ENCODE measurements around the gene CAMKK2. TPM values are rescaled to one million over a fixed set of nuclear protein-coding genes. Genes with fewer than 3 reads are reported as not detected.
"Not testable (repeated sequence)": the region's sequence is repeated elsewhere in the genome, so short reads cannot be mapped to it uniquely, and the experiment has no call there.

The CAMKK2 gene
- polyA plus RNA-seq, 2 donors, result 8.5 to 10.5 TPM

DNA sequence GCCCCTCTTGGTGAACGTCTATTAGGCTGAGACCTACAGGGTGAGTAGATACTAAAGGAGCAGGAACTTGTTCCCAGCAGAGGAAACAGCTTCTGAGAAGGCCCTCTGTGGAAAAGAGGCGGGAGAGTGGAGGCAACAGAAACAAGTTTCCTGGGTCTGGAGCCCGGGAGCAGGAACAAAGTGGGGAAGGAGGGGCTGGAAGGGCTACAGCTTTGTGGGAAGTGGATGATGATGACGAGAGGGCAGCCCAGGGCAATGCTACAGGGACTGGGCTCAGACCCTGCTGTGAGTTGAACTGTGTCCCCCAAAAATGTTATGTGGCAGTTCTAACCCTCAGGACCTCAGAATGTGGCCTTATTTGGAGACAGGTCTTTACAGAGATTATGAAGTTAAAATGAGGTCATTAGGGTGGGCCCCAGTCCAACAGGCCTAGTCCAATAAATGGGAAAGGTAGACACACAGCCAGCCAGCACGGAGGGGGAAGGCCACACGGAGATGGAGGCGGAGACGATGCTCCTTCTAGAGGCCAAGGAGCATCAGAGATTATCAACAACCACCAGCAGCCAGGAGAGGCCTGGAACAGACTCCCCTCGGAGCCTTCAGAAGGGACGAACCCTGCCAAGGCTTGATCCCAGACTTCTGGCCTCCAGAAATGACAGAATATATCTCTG, 14.3 kb downstream of the CAMKK2 start:
- WGBS, 2 donors, result 70 to 81% methylated on average over 10 of the region's 10 CpGs
- Histone ChIP-seq H3K27ac (ENCODE audit: low read depth in 2 of 2, low read length in 1 of 2) (peak overlapping the region in 1 of 2 donors; percentile 17), H3K27me3 (ENCODE audit: control insufficient read depth in 1 of 2, insufficient read depth in 2 of 2, low read length in 2 of 2) (no peaks in the 10 kb centered on the region), H3K4me1 (ENCODE audit: control insufficient read depth in 2 of 2, insufficient read depth in 2 of 2, low read length in 1 of 2) (peaks cover 0 to 2% of the 10 kb centered on the region in 2 donors), H3K4me3 (ENCODE audit: low read depth in 1 of 2, low read length in 2 of 2) (no peak overlapping the region), H3K9me3 (ENCODE audit: control insufficient read depth in 2 of 2, insufficient read depth in 1 of 2, low read depth in 1 of 2, low read length in 1 of 2) (no peaks in the 10 kb centered on the region), H3K36me3 (ENCODE audit: control insufficient read depth in 2 of 2, insufficient read depth in 2 of 2, low read length in 1 of 2) (no peaks in the 10 kb centered on the region)

DNA sequence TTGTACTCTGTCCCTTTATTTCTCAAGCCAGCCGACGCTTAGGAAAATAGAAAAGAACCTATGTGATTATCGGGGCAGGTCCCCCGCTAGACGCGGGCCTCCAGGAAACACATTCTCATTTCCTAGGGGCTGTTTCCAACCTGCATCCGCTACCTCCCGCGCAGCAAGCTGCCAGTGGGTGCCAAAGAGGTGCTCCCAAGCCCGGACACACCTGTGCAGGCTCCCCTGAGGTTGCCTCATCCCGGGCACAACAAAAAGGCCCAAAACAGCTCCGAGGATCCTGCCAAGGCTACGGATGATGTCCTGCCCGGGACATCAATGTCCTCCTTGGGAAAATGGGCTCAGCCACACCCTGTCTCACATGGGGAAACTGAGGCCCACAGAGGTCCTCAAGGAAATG, 15.4 kb downstream of the CAMKK2 start:
- H3K4me3 ChIP-seq (ENCODE audit: low read depth in 1 of 2, low read length in 2 of 2); H3K4me1 ChIP-seq (ENCODE audit: control insufficient read depth in 2 of 2, insufficient read depth in 2 of 2, low read length in 1 of 2); H3K27ac ChIP-seq (ENCODE audit: low read depth in 2 of 2, low read length in 1 of 2); H3K9me3 ChIP-seq (ENCODE audit: control insufficient read depth in 2 of 2, insufficient read depth in 1 of 2, low read depth in 1 of 2, low read length in 1 of 2); H3K36me3 ChIP-seq (ENCODE audit: control insufficient read depth in 2 of 2, insufficient read depth in 2 of 2, low read length in 1 of 2); H3K27me3 ChIP-seq (ENCODE audit: control insufficient read depth in 1 of 2, insufficient read depth in 2 of 2, low read length in 2 of 2): not testable (repeated sequence)
- WGBS, 2 donors, result 88% methylated on average over 14 of the region's 14 CpGs

DNA sequence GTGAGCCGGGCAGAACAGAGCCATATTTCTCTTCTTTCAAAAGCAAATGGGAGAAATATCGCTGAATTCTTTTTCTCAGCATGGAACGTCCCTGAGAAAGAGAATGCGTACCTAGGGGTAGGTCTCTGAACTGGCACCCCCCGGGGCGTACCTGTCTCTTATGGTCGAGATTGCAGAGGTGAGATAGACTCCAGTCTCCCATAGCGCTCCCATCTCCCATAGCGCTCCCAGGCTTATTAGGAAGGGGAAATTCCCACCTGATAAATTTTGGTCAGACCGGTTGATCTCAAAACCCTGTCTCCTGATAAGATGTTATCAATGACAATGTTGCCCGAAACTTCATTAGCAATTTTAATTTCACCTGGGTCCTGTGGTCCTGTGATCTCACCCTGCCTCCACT, 16.0 kb downstream of the CAMKK2 start:
- not testable (repeated sequence) for H3K4me3 ChIP-seq (ENCODE audit: low read depth in 1 of 2, low read length in 2 of 2); H3K9me3 ChIP-seq (ENCODE audit: control insufficient read depth in 2 of 2, insufficient read depth in 1 of 2, low read depth in 1 of 2, low read length in 1 of 2); H3K4me1 ChIP-seq (ENCODE audit: control insufficient read depth in 2 of 2, insufficient read depth in 2 of 2, low read length in 1 of 2); H3K27me3 ChIP-seq (ENCODE audit: control insufficient read depth in 1 of 2, insufficient read depth in 2 of 2, low read length in 2 of 2); H3K36me3 ChIP-seq (ENCODE audit: control insufficient read depth in 2 of 2, insufficient read depth in 2 of 2, low read length in 1 of 2); H3K27ac ChIP-seq (ENCODE audit: low read depth in 2 of 2, low read length in 1 of 2)
- WGBS, 2 donors, result 88% methylated on average over 10 to 11 of the region's 11 CpGs

- Histone ChIP-seq H3K27ac (ENCODE audit: low read depth in 2 of 2, low read length in 1 of 2) (peak overlapping the region in 1 of 2 donors; percentile 24), H3K9me3 (ENCODE audit: control insufficient read depth in 2 of 2, insufficient read depth in 1 of 2, low read depth in 1 of 2, low read length in 1 of 2) (no peaks in the 10 kb centered on the region), H3K4me1 (ENCODE audit: control insufficient read depth in 2 of 2, insufficient read depth in 2 of 2, low read length in 1 of 2) (peaks cover 0 to 2% of the 10 kb centered on the region in 2 donors), H3K27me3 (ENCODE audit: control insufficient read depth in 1 of 2, insufficient read depth in 2 of 2, low read length in 2 of 2) (no peaks in the 10 kb centered on the region), H3K36me3 (ENCODE audit: control insufficient read depth in 2 of 2, insufficient read depth in 2 of 2, low read length in 1 of 2) (no peaks in the 10 kb centered on the region), H3K4me3 (ENCODE audit: low read depth in 1 of 2, low read length in 2 of 2) (no peak overlapping the region)
- 59 to 61% methylated on average over 10 of the region's 10 CpGs for WGBS, 2 donors
These were observed 17.0 kb downstream of the CAMKK2 start for GRCh38 chr12:121279507-121279915.

DNA sequence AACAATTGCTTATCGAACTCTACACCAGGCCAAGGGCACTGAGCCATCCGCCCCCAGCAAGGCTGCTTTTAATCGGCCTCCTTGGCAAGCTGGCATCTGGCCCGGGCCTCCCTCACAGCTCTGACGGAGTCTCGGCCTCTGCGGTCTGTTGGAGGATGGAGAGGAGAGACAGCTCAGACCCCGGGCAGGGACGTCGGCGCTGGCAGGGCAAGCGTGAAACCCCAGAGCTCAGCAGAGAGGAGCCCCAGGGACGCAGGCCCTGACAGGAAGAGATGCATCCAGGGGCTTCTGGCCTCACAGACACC, 17.5 kb downstream of the CAMKK2 start:
- Histone ChIP-seq H3K27me3 (ENCODE audit: control insufficient read depth in 1 of 2, insufficient read depth in 2 of 2, low read length in 2 of 2) (no peaks in the 10 kb centered on the region), H3K4me1 (ENCODE audit: control insufficient read depth in 2 of 2, insufficient read depth in 2 of 2, low read length in 1 of 2) (peaks cover 0 to 2% of the 10 kb centered on the region in 2 donors), H3K9me3 (ENCODE audit: control insufficient read depth in 2 of 2, insufficient read depth in 1 of 2, low read depth in 1 of 2, low read length in 1 of 2) (no peaks in the 10 kb centered on the region), H3K27ac (ENCODE audit: low read depth in 2 of 2, low read length in 1 of 2) (peak overlapping the region; percentile 8 to 28), H3K4me3 (ENCODE audit: low read depth in 1 of 2, low read length in 2 of 2) (no peak overlapping the region), H3K36me3 (ENCODE audit: control insufficient read depth in 2 of 2, insufficient read depth in 2 of 2, low read length in 1 of 2) (peaks cover 0 to 3% of the 10 kb centered on the region in 2 donors)
- WGBS, 2 donors, result 51 to 75% methylated on average over 13 of the region's 13 CpGs

DNA sequence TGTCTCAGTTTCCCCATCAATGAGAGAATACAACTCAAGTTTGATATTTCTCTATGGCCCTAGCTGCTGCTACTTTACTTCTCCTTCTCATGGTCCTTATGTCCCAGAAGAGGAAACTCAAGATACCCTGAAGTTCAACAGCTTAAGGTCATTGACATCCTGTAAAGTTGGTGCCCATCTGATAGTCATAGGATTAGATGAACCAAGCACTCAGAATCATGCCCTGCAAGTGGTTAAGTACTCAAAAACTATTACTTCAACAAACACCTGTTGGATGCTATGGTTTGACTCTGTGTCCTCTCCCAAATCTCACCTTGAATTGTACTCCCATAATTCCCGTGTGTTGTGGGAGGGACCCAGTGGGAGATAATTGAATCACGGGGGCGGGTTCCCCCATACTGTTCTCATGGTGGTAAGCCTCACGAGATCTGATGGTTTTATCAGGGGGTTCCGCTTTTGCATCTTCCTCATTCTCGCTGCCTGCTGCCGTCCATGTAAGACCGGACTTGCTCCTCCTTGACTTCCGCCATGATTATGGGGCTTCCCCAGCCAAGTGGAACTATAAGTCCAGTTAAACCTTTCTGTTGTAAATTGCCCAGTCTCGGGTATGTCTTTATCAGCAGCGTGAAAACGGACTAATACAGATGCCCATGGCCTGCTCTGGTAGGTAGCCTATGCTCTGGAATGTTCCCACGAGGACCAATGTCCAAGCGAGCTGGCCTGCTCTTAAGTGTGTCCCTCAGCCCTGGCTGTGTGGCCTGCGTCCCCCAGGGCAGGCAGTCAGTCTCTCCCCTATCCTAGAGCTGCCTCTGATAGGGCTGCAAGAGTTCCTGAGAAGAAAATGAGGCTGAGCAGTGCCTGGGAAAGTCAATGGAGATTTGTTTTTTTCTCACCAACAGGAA, 18.1 kb downstream of the CAMKK2 start:
- no peak overlapping the region for H3K4me3 ChIP-seq (ENCODE audit: low read depth in 1 of 2, low read length in 2 of 2)
- H3K4me1 ChIP-seq (ENCODE audit: control insufficient read depth in 2 of 2, insufficient read depth in 2 of 2, low read length in 1 of 2), result peaks cover 0 to 2% of the 10 kb centered on the region in 2 donors
- peak overlapping the region in 1 of 2 donors; percentile 8 for H3K27ac ChIP-seq (ENCODE audit: low read depth in 2 of 2, low read length in 1 of 2)
- 90 to 91% methylated on average over 15 of the region's 15 CpGs for WGBS, 2 donors
- H3K9me3 ChIP-seq (ENCODE audit: control insufficient read depth in 2 of 2, insufficient read depth in 1 of 2, low read depth in 1 of 2, low read length in 1 of 2), result no peaks in the 10 kb centered on the region
- H3K36me3 ChIP-seq (ENCODE audit: control insufficient read depth in 2 of 2, insufficient read depth in 2 of 2, low read length in 1 of 2), result peaks cover 0 to 9% of the 10 kb centered on the region in 2 donors
- no peaks in the 10 kb centered on the region for H3K27me3 ChIP-seq (ENCODE audit: control insufficient read depth in 1 of 2, insufficient read depth in 2 of 2, low read length in 2 of 2)

DNA sequence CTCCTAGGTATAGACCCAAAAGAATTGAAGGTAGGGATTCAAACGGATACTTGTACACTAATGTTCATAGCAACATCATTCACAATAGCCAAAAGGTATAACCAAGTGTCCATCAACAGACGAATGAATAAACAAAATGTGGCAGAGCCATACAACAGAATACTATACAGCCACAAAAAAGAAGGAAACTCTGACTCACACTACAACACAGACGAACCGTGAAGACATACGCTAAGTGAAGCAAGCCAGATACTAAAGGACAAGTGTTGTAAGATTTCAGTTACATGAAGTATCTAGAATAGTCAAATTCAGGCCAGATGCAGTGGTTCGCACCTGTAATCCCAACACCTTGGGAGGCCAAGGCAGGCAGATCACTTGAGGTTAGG, 19.1 kb downstream of the CAMKK2 start:
- Histone ChIP-seq H3K9me3 (ENCODE audit: control insufficient read depth in 2 of 2, insufficient read depth in 1 of 2, low read depth in 1 of 2, low read length in 1 of 2) (no peaks in the 10 kb centered on the region), H3K4me3 (ENCODE audit: low read depth in 1 of 2, low read length in 2 of 2) (no peak overlapping the region), H3K4me1 (ENCODE audit: control insufficient read depth in 2 of 2, insufficient read depth in 2 of 2, low read length in 1 of 2) (peaks cover 0 to under 1% of the 10 kb centered on the region in 2 donors), H3K36me3 (ENCODE audit: control insufficient read depth in 2 of 2, insufficient read depth in 2 of 2, low read length in 1 of 2) (peaks cover 0 to 15% of the 10 kb centered on the region in 2 donors), H3K27me3 (ENCODE audit: control insufficient read depth in 1 of 2, insufficient read depth in 2 of 2, low read length in 2 of 2) (no peaks in the 10 kb centered on the region), H3K27ac (ENCODE audit: low read depth in 2 of 2, low read length in 1 of 2) (no peak overlapping the region)
- WGBS, 2 donors, result 80 to 90% methylated on average over 6 of the region's 6 CpGs

DNA sequence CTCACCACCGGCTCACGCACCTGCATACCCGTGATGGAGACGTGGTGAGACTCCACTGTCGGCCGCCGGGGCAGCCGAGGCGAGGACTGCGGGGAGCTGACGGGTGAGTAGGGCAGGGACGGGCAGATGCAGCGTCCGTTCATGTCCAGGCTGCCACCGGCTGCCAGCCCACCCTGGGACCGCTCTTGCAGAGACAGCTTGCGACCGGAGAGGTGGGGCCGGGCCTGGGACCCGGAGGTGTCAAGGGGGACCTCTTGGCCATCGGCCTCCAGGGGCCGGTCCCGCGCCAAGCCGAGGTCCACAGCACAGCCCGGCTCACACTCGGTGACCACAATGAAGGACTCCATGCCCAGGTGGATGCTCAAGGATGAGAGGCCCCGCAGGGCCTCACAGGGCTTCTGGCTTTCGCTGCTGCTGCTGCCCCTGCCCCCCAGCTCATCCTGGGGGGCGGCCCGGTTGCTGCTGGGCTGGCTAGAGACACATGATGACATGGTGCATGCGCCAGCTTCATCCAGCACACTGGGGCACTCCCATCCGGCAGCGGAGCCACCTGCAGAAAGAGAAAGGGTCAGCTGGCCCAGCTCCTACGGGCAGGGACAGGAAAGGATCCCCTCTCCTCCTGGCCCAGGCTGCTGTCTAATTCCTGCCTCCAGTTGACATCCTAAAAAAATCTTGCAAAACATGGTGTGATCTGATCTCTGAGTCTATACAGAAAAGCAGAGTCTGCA, 22.3 kb downstream of the CAMKK2 start:
- no peaks in the 10 kb centered on the region for H3K4me1 ChIP-seq (ENCODE audit: control insufficient read depth in 2 of 2, insufficient read depth in 2 of 2, low read length in 1 of 2)
- WGBS, 2 donors, result 95 to 96% methylated on average over 30 to 35 of the region's 35 CpGs
- no peaks in the 10 kb centered on the region for H3K9me3 ChIP-seq (ENCODE audit: control insufficient read depth in 2 of 2, insufficient read depth in 1 of 2, low read depth in 1 of 2, low read length in 1 of 2)
- no peak overlapping the region for H3K4me3 ChIP-seq (ENCODE audit: low read depth in 1 of 2, low read length in 2 of 2)
- no peaks in the 10 kb centered on the region for H3K27me3 ChIP-seq (ENCODE audit: control insufficient read depth in 1 of 2, insufficient read depth in 2 of 2, low read length in 2 of 2)
- no peak overlapping the region for H3K27ac ChIP-seq (ENCODE audit: low read depth in 2 of 2, low read length in 1 of 2)
- H3K36me3 ChIP-seq (ENCODE audit: control insufficient read depth in 2 of 2, insufficient read depth in 2 of 2, low read length in 1 of 2), result peaks cover 0 to 23% of the 10 kb centered on the region in 2 donors

GRCh38 chr12:121273364-121273896, 23.1 kb downstream of the CAMKK2 start:
- Histone ChIP-seq H3K27ac (ENCODE audit: low read depth in 2 of 2, low read length in 1 of 2) (no peak overlapping the region), H3K4me1 (ENCODE audit: control insufficient read depth in 2 of 2, insufficient read depth in 2 of 2, low read length in 1 of 2) (no peaks in the 10 kb centered on the region), H3K9me3 (ENCODE audit: control insufficient read depth in 2 of 2, insufficient read depth in 1 of 2, low read depth in 1 of 2, low read length in 1 of 2) (no peaks in the 10 kb centered on the region), H3K36me3 (ENCODE audit: control insufficient read depth in 2 of 2, insufficient read depth in 2 of 2, low read length in 1 of 2) (peaks cover 0 to 23% of the 10 kb centered on the region in 2 donors), H3K4me3 (ENCODE audit: low read depth in 1 of 2, low read length in 2 of 2) (no peak overlapping the region), H3K27me3 (ENCODE audit: control insufficient read depth in 1 of 2, insufficient read depth in 2 of 2, low read length in 2 of 2) (no peaks in the 10 kb centered on the region)
- WGBS, 2 donors, result 94 to 96% methylated on average over 12 to 14 of the region's 14 CpGs

Data from esophagus (tissue), 2 donors.